D721Med (cell line): ENCODE measurements around the gene KLHL14.
A peak's percentile ranks its signal among the peaks of the same experiment; 100 is the strongest.
"Not testable (repeated sequence)": the region's sequence is repeated elsewhere in the genome, so short reads cannot be mapped to it uniquely, and the experiment has no call there.

Source experiments
- DNase-seq: peaks from one replicate; pipeline ENCODE4 v3.0.0; 2011; ENCODE audit warnings: low spot score; ENCODE audit not compliant: insufficient read length
- FAIRE-seq: peaks from 2 replicates; lab custom pipeline; 2011; peaks lifted over from hg19 to GRCh38; lab: Jason Lieb, UNC
- CTCF ChIP-seq: IDR thresholded peaks from 2 replicates; pipeline ENCODE4 v1.5.1; 2012; ENCODE audit warnings: mild to moderate bottlenecking, control low read depth; ENCODE audit not compliant: insufficient read depth; ENCODE audit errors: missing control alignments

The KLHL14 gene

GRCh38 chr18:32804134-32804888 lies 31.5 kb upstream of the KLHL14 start:
- no peak for DNase-seq
- TF ChIP-seq CTCF: no peak
- FAIRE-seq: peak; percentile 21

GRCh38 chr18:32803568-32803967 lies 30.7 kb upstream of the KLHL14 start:
- no peak for DNase-seq
- TF ChIP-seq CTCF: no peak
- no peak for FAIRE-seq

GRCh38 chr18:32802591-32803451 lies 30.0 kb upstream of the KLHL14 start:
- DNase-seq (no peak), FAIRE-seq (peak; percentile 6)
- TF ChIP-seq CTCF: no peak

GRCh38 chr18:32801228-32801627 lies 28.4 kb upstream of the KLHL14 start:
- DNase-seq: no peak
- FAIRE-seq: no peak
- TF ChIP-seq CTCF: no peak

- FAIRE-seq: no peak
- TF ChIP-seq CTCF: no peak
- DNase-seq: no peak
These were observed 25.6 kb upstream of the KLHL14 start for GRCh38 chr18:32798209-32798960.

- not testable (repeated sequence) for DNase-seq, FAIRE-seq
These were observed 21.8 kb upstream of the KLHL14 start for GRCh38 chr18:32794667-32795066.

GRCh38 chr18:32779010-32779409 lies 6.2 kb upstream of the KLHL14 start:
- TF ChIP-seq CTCF: no peak
- FAIRE-seq (no peak), DNase-seq (no peak)
